Epithelial cell of prostate (primary cell): Measurements from ENCODE around the gene ATP2B2.

Source experiments
- DNase-seq: peaks from one replicate; pipeline ENCODE4 v3.0.0-alpha.2; 2011; ENCODE audit warnings: low read depth, low spot score
- H3K27ac ChIP-seq: fragments of 450-650 bp; 2 replicates; pipeline ENCODE4 v1.5.1; 2017; ENCODE audit warnings: mild to moderate bottlenecking

The ATP2B2 gene

GRCh38 chr3:10513306-10513705, 7.9 kb upstream of the ATP2B2 start:
- H3K27ac ChIP-seq = no peak overlapping the region
- DNase-seq = no peak

GRCh38 chr3:10512687-10513086, 7.3 kb upstream of the ATP2B2 start:
- DNase-seq = no peak

GRCh38 chr3:10511809-10512494, 6.6 kb upstream of the ATP2B2 start:
- no peak overlapping the region for H3K27ac ChIP-seq
- no peak for DNase-seq

More at GRCh38 chr3:10512687-10513086, 7.3 kb upstream of the ATP2B2 start:
- H3K27ac ChIP-seq = no peak overlapping the region

GRCh38 chr3:10510743-10511432, 5.5 kb upstream of the ATP2B2 start:
- DNase-seq = no peak
- H3K27ac ChIP-seq = no peak overlapping the region

- H3K27ac ChIP-seq = no peak overlapping the region
- DNase-seq = no peak
Measured at GRCh38 chr3:10510086-10510742, 4.8 kb upstream of the ATP2B2 start.

GRCh38 chr3:10509325-10509724, 3.9 kb upstream of the ATP2B2 start:
- no peak for DNase-seq
- no peak overlapping the region for H3K27ac ChIP-seq

GRCh38 chr3:10508619-10509260, 3.4 kb upstream of the ATP2B2 start:
- DNase-seq = no peak
- H3K27ac ChIP-seq = no peak overlapping the region

GRCh38 chr3:10508235-10508618, 2.8 kb upstream of the ATP2B2 start:
- no peak for DNase-seq
- no peak overlapping the region for H3K27ac ChIP-seq

GRCh38 chr3:10507331-10507730, 1.9 kb upstream of the ATP2B2 start:
- no peak overlapping the region for H3K27ac ChIP-seq
- no peak for DNase-seq

GRCh38 chr3:10506696-10507095, 1.3 kb upstream of the ATP2B2 start:
- DNase-seq = no peak
- no peak overlapping the region for H3K27ac ChIP-seq

- H3K27ac ChIP-seq = no peak overlapping the region
- no peak for DNase-seq
Measured at GRCh38 chr3:10505791-10506585, 602 bp upstream of the ATP2B2 start.

GRCh38 chr3:10504171-10505049, 976 bp downstream of the ATP2B2 start:
- DNase-seq = no peak
- no peak overlapping the region for H3K27ac ChIP-seq

- DNase-seq = no peak
- H3K27ac ChIP-seq = no peak overlapping the region
Measured at GRCh38 chr3:10503217-10503796, 2.1 kb downstream of the ATP2B2 start.

- H3K27ac ChIP-seq = no peak overlapping the region
- no peak for DNase-seq
Measured at GRCh38 chr3:10502185-10502880, 3.1 kb downstream of the ATP2B2 start.

GRCh38 chr3:10501664-10502052, 3.7 kb downstream of the ATP2B2 start:
- H3K27ac ChIP-seq = no peak overlapping the region
- no peak for DNase-seq

- DNase-seq = no peak
- no peak overlapping the region for H3K27ac ChIP-seq
Measured at GRCh38 chr3:10500717-10501663, 4.4 kb downstream of the ATP2B2 start.

- no peak for DNase-seq
Measured at GRCh38 chr3:10498271-10498670, 7.1 kb downstream of the ATP2B2 start.

More at GRCh38 chr3:10498271-10498670, 7.1 kb downstream of the ATP2B2 start:
- no peak overlapping the region for H3K27ac ChIP-seq
